Stimulated activated CD4-positive, alpha-beta T cell treated with anti-CD3 and anti-CD28 coated beads, Interleukin-2, amount 100 ng/mL, for 24 hours (primary cell): ENCODE data around the gene BPIFB6.
A peak's percentile ranks its signal among the peaks of the same experiment; 100 is the strongest.

Source experiments
- DNase-seq, 2 donors: peaks; one replicate each; pipeline ENCODE4 v3.0.0-alpha.2; 2020

BPIFB6 gene

GRCh38 chr20:33002087-33002808 is 29.2 kb upstream of the BPIFB6 start:
- DNase-seq = no peak

DNA sequence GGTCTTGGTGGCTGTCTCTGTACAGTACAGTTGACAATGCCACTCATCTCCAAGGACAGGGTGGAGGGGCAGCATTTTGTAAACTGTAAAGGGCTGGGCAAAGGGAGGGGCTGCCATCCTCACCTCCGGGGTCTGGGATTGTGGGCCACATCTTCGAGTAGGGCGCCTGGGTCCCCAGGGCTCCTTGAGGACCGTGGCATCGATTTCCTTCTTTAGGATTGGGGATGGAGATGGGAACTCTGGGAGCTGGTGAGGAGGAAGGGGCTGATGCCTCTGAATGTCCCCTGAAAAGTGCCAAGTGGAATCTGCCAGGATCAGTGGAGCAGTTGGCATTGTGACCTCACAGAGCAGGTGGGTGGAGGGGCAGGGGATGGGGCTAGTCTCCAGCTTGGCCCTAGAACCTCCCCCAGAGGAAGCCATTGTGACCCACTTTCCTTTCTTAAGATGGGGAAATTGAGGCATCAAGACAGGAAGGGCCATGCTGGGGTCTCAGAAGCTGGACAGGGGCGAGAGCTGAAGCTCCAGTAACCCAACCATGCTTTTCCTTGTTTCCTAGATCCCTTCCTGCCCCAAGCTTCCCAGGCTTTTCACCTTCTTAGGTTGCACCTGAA is 27.2 kb upstream of the BPIFB6 start, which contains the start of gene SUN5:
SUN5 (minus strand) TSS at position 293 of the 611 bp plus-strand sequence; CDS start at position 200, 93 bp downstream.
- DNase-seq = no peak

- DNase-seq = peak; percentile 18 to 28
Measured at GRCh38 chr20:33005132-33005566, 26.3 kb upstream of the BPIFB6 start.

DNA sequence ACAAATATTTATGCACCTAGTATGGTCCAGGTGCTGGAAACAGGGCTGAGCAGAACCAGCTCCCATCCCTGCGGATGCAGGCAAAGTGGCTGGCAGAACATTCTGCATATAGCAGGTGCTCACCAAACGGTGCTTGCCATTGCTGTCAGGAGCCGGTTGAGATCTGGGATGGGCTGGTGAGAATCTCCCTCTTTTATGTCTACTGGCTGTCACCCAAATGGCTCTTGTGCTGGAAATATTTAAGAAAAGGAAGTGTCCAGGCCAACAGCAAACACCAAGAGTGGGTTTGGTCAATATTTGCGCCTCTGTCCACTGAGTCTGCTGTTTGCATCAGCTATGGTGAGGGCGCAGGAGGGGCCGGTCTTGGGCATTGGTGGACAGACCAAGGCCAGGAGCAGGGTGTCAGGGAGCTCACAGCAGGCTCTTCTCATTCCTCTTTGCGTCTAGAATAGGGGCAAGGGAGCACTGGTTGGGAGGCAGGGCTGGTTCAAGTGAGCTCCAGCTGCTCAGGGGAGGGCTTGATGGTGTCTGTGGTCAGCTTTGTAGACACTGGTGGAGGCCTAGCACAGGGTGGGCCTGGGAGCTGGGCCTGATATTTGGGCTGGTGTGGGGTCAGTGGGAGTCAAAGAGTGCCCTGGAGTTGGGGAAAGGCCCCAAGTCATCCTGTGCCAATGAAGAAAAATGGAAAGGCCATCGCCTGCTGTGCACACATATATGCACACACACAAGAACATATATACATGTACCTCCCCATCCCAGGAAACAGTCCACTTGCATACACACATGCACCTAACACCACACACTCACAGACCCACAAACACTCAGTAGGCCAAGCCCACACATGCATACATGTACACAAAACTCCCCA is 25.3 kb upstream of the BPIFB6 start:
- DNase-seq = no peak

- no peak for DNase-seq
Measured at GRCh38 chr20:33006776-33007375, 24.6 kb upstream of the BPIFB6 start.

DNA sequence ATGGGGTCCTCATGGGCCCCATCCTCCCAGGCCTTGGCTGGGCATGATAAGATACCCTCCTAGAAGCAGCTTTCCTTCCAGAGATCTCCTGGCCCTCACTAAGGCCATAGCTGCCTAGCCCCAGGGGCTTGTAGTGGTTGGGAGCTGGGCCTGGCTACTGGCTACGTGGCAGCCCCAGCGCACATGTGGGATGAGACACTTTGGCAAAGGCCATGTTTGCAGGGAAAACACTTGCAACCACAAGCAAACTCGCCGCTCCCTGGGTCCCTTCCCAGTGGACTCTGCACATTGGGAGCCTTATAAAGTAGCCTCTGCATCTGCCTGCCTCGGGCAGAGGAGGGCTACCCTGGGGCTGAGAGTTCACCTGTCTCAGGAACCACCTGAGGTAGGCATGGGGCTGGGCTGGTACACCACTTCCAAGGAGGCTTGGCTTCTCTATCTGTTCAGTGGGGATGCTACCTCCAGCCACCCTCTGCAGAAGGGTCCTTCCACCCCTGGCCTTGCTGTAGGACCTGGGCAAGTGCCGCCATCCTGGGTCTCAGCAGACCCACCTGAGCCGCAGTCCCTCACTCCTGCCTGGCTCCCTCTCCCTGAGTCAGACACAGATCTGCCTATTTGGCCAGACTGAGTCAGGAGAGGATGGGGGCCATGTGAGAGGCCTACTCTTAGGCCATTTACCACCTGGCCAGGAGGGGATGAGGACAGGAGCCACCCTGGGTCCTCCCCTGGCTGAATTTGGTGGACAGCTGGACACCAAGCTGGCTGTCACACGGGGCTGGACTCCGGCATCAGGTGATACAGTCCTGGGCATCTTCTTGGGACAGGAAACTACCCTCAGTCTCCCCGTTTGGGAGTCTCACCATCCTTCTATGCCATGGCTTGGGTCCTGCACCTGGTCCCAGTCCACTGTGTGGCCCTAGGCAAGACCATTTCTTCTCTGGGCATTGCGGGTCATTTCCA is 23.8 kb upstream of the BPIFB6 start, which contains the start of gene BPIFB2:
BPIFB2 (plus strand) TSS at position 329 of the 960 bp plus-strand sequence. CDS start 871 bp downstream, outside the sequence.
- no peak for DNase-seq

DNA sequence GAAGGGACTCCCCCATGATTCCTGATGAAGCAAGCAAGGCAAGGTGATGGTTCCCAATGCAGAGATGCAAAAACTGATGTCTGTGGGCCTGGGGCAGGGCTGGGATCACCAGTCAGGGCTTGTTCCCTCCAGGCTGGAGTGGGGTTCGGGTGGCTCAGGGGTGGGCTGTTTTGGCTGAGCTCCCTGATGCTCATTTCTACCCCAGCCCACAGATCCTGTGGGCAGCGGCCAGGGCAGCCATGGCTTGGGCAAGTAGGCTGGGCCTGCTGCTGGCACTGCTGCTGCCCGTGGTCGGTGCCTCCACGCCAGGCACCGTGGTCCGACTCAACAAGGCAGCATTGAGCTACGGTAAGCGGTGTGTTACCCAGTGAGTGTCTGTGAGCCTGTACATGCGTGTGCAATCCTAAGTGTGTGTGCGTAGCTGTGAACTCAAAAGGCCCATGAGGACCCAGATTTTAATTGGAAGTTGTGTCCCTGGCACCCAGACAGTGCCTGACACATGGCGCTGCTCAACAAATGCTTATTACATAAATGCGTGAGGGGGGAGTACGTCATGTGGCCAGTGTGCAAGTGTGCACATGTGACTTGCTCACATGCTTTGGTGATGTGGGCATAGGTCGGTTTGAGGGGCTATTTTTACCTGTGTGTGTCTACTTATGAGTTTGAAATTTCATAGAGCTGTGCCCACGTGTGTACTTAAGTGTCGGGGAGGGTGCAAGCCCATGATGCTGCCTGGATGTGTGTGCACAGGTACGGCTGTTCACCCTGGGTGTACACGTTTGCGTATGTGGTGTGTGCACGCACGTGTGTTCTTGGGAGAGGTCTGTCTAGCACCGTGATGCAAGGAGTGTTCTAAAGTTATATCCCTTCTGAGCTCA is 22.9 kb upstream of the BPIFB6 start:
- DNase-seq = no peak

- no peak for DNase-seq
Measured at GRCh38 chr20:33009214-33010132, 22.0 kb upstream of the BPIFB6 start.

GRCh38 chr20:33010133-33010504 is 21.3 kb upstream of the BPIFB6 start:
- no peak for DNase-seq

- DNase-seq = no peak
Measured at GRCh38 chr20:33010674-33011449, 20.6 kb upstream of the BPIFB6 start.

DNA sequence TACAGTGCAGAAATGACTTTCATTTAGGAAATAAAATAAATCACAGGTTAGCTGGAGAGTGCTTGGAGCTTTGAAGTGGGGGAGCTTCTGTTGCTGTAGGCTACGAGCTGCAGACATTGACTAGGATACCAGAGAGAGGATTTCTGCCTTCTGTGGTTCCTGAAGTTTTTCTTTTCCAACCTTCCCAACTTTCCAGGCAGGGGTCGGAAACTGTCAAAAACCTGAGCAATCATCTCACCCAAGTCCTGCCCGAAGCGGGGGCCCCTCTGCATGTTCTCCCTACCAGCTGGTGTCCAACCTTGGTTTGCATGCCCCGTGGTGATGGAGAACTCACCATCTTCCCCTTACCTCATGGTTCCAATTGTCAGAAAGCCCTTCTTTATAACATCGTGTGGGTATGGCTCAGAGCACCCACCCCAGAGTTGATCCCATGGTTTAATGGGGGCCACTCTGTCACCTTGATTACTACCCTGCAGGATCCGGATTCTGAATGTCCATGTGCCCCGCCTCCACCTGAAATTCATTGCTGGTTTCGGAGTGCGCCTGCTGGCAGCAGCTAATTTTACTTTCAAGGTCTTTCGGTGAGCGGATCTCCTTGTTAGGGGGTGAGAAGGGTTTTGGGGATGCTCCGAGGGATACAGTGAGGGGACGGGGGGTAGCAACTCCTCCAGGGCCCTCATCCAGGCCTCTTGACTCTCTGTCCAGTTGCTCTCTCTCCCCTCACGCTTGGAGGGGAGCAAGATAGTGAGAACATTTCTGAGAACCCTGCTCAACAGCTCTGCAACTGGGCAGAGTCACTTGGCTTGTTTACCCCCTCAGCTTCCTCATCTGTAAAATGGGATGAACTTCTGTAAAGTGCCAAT is 18.9 kb upstream of the BPIFB6 start:
- DNase-seq = no peak

DNA sequence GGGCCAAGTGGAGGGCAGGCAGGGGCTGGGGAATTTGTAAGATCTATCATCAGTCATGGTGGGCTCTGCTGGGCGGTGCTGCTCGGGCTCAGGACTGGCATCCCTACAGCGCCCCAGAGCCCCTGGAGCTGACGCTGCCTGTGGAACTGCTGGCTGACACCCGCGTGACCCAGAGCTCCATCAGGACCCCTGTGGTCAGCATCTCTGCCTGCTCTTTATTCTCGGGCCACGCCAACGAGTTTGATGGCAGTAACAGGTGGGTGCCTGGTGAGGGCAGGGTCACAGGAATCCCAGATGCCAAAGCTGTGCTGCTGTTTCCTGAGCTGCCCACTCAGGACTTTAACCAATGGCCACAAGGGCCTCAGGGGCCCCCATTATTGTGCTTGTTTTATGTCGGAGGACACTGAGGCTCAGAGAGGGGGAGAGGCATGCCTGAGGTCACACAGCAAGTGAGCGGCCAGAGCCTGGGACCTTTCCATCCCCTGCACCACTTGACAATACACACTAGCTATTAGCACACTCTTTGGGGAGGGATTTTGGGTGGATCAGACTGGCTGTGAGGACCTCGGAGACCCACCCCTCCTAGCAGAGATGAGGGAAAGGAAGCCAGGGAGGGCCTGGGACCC is 17.6 kb upstream of the BPIFB6 start:
- no peak for DNase-seq

- DNase-seq = no peak
Measured at GRCh38 chr20:33014336-33015113, 16.9 kb upstream of the BPIFB6 start.

- no peak for DNase-seq
Measured at GRCh38 chr20:33015114-33015484, 16.3 kb upstream of the BPIFB6 start.

- no peak for DNase-seq
Measured at GRCh38 chr20:33015700-33016580, 15.5 kb upstream of the BPIFB6 start.
